ENCODE data around the gene COL6A2. TPM values are rescaled to one million over a fixed set of nuclear protein-coding genes. Genes with fewer than 3 reads are reported as not detected.
"Not testable (repeated sequence)": the region's sequence is repeated elsewhere in the genome, so short reads cannot be mapped to it uniquely, and the experiment has no call there.

COL6A2 gene
- total RNA-seq, 1 donor from 2014 or later: 459 TPM

DNA sequence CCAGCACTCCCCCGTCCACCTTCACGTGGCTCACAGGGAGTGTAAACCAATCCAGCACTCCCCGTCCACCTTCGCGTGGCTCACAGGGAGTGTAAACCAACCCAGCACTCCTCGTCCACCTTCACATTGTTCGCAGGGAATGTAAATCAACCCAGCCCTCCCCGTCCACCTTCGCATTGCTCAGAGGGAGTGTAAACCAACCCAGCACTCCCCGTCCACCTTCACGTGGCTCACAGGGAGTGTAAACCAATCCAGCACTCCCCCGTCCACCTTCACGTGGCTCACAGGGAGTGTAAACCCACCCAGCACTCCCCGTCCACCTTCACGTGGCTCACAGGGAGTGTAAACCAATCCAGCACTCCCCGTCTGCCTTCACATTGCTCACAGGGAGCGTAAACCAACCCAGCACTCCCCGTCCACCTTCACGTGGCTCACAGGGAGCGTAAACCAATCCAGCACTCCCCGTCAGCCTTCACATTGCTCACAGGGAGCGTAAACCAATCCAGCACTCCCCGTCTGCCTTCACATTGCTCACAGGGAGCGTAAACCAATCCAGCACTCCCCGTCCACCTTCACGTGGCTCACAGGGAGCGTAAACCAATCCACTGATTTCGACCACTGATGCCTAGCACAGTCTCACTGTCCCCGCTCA, 42.6 kb downstream of the COL6A2 start:
- H3K9ac ChIP-seq (ENCODE audit: low read depth in 1 of 3, low read length in 3 of 3); H3K4me1 ChIP-seq (ENCODE audit: control insufficient read depth in 3 of 3, insufficient read depth in 3 of 3, low read length in 3 of 3); H3K4me3 ChIP-seq (ENCODE audit: low read length in 3 of 3); H3K27ac ChIP-seq (ENCODE audit: low read depth, low read length); H3K36me3 ChIP-seq (ENCODE audit: control insufficient read depth in 3 of 3, insufficient read depth in 3 of 3, low read length in 3 of 3); H3K9me3 ChIP-seq (ENCODE audit: control insufficient read depth in 3 of 3, low read length in 3 of 3): not testable (repeated sequence)
- peaks cover 4 to 12% (median 6%) of the 10 kb centered on the region in 3 donors for H3K27me3 ChIP-seq (ENCODE audit: control insufficient read depth in 3 of 3, insufficient read depth in 3 of 3, low read length in 3 of 3)

DNA sequence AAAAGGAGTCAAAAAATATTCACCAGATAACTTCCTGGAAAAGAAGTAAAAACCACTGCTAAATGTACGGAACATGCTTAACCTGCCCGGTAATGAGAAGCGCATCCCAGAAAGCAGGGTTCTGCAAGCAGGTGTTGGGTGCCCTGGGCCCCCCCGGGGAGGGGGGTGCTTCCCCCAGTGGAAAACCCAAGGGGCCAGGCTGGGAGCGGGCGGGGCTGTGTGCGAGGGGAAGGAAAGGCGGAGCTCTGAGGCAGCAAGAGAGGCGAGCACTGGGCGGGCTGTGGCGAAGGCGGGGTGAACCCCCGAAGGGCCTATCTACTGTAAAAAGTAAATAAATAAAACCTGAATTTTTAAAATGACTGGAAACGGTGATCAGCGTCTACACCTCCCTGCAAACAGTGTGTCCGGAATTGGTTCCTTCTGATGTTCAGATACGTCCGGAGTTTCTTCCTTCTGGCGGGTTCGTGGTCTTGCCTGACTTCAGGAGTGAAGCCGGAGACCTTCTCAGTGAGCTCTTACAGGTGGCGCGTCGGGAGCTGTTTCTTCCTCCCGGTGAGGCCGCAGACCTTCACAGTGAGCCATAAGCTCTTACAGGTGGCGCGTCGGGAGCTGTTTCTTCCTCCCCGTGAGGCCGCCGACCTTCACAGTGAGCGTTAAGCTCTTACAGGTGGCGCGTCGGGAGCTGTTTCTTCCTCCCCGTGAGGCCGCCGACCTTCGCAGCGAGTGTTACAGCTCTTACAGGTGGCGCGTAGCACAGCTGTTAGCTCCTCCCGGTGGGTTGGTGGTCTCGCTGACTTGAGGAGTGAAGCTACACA, 44.1 kb downstream of the COL6A2 start:
- Histone ChIP-seq H3K36me3 (ENCODE audit: control insufficient read depth in 3 of 3, insufficient read depth in 3 of 3, low read length in 3 of 3) (no peaks in the 10 kb centered on the region), H3K9ac (ENCODE audit: low read depth in 1 of 3, low read length in 3 of 3) (no peak overlapping the region), H3K4me3 (ENCODE audit: low read length in 3 of 3) (no peak overlapping the region), H3K27me3 (ENCODE audit: control insufficient read depth in 3 of 3, insufficient read depth in 3 of 3, low read length in 3 of 3) (peaks cover 4 to 12% (median 6%) of the 10 kb centered on the region in 3 donors), H3K9me3 (ENCODE audit: control insufficient read depth in 3 of 3, low read length in 3 of 3) (no peaks in the 10 kb centered on the region), H3K4me1 (ENCODE audit: control insufficient read depth in 3 of 3, insufficient read depth in 3 of 3, low read length in 3 of 3) (peaks cover 0 to 5% (median 3%) of the 10 kb centered on the region in 3 donors), H3K27ac (ENCODE audit: low read depth, low read length) (no peak overlapping the region)

- Histone ChIP-seq H3K27ac (ENCODE audit: low read depth, low read length) (no peak overlapping the region), H3K36me3 (ENCODE audit: control insufficient read depth in 3 of 3, insufficient read depth in 3 of 3, low read length in 3 of 3) (no peaks in the 10 kb centered on the region), H3K4me1 (ENCODE audit: control insufficient read depth in 3 of 3, insufficient read depth in 3 of 3, low read length in 3 of 3) (peaks cover 0 to 5% (median 3%) of the 10 kb centered on the region in 3 donors), H3K4me3 (ENCODE audit: low read length in 3 of 3) (no peak overlapping the region), H3K27me3 (ENCODE audit: control insufficient read depth in 3 of 3, insufficient read depth in 3 of 3, low read length in 3 of 3) (peaks cover 4 to 12% (median 6%) of the 10 kb centered on the region in 3 donors), H3K9ac (ENCODE audit: low read depth in 1 of 3, low read length in 3 of 3) (no peak overlapping the region), H3K9me3 (ENCODE audit: control insufficient read depth in 3 of 3, low read length in 3 of 3) (no peaks in the 10 kb centered on the region)
Observed at GRCh38 chr21:46142582-46143473, 44.9 kb downstream of the COL6A2 start.

DNA sequence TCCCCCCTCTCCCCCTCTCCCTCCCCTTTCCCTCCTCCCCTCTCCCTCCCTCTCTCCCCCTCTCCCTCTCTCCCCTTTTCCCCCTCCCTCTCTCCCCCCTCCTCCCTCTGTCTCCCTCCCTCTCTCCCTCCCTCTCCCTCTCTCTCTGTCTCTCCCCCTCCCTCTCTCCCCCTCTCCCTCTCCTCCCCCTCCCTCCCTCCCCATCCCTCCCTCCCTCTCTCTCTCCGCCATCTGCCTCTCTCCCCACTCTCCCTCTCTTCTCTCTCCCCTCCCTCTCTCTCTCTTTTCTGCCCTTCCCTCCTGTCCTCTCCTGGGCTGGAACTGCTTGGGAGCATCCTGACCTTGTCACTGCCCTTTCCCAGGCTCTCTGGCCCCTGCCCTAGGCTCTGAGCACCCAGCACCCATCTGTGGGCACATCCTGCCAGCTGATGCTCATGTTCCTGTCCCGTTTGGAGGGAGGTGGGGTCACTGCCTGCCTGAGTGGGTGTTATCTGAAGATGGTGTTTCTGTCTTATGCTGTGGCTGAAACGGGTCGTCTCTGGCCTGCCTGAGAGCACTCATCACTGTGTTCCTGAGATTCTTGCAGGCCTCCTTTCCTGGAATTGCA, 46.7 kb downstream of the COL6A2 start:
- Histone ChIP-seq H3K36me3 (ENCODE audit: control insufficient read depth in 3 of 3, insufficient read depth in 3 of 3, low read length in 3 of 3) (no peaks in the 10 kb centered on the region), H3K27ac (ENCODE audit: low read depth, low read length) (no peak overlapping the region), H3K4me1 (ENCODE audit: control insufficient read depth in 3 of 3, insufficient read depth in 3 of 3, low read length in 3 of 3) (peaks cover 0 to 5% (median 3%) of the 10 kb centered on the region in 3 donors), H3K9me3 (ENCODE audit: control insufficient read depth in 3 of 3, low read length in 3 of 3) (no peaks in the 10 kb centered on the region), H3K4me3 (ENCODE audit: low read length in 3 of 3) (no peak overlapping the region), H3K27me3 (ENCODE audit: control insufficient read depth in 3 of 3, insufficient read depth in 3 of 3, low read length in 3 of 3) (peaks cover 3 to 6% (median 4%) of the 10 kb centered on the region in 3 donors), H3K9ac (ENCODE audit: low read depth in 1 of 3, low read length in 3 of 3) (no peak overlapping the region)

GRCh38 chr21:46145159-46145839, 47.4 kb downstream of the COL6A2 start:
- Histone ChIP-seq H3K27me3 (ENCODE audit: control insufficient read depth in 3 of 3, insufficient read depth in 3 of 3, low read length in 3 of 3) (peaks cover 1 to 7% (median 1%) of the 10 kb centered on the region in 3 donors), H3K36me3 (ENCODE audit: control insufficient read depth in 3 of 3, insufficient read depth in 3 of 3, low read length in 3 of 3) (no peaks in the 10 kb centered on the region), H3K9me3 (ENCODE audit: control insufficient read depth in 3 of 3, low read length in 3 of 3) (no peaks in the 10 kb centered on the region), H3K4me1 (ENCODE audit: control insufficient read depth in 3 of 3, insufficient read depth in 3 of 3, low read length in 3 of 3) (peaks cover 0 to 5% (median 3%) of the 10 kb centered on the region in 3 donors), H3K4me3 (ENCODE audit: low read length in 3 of 3) (no peak overlapping the region), H3K27ac (ENCODE audit: low read depth, low read length) (no peak overlapping the region), H3K9ac (ENCODE audit: low read depth in 1 of 3, low read length in 3 of 3) (no peak overlapping the region)

DNA sequence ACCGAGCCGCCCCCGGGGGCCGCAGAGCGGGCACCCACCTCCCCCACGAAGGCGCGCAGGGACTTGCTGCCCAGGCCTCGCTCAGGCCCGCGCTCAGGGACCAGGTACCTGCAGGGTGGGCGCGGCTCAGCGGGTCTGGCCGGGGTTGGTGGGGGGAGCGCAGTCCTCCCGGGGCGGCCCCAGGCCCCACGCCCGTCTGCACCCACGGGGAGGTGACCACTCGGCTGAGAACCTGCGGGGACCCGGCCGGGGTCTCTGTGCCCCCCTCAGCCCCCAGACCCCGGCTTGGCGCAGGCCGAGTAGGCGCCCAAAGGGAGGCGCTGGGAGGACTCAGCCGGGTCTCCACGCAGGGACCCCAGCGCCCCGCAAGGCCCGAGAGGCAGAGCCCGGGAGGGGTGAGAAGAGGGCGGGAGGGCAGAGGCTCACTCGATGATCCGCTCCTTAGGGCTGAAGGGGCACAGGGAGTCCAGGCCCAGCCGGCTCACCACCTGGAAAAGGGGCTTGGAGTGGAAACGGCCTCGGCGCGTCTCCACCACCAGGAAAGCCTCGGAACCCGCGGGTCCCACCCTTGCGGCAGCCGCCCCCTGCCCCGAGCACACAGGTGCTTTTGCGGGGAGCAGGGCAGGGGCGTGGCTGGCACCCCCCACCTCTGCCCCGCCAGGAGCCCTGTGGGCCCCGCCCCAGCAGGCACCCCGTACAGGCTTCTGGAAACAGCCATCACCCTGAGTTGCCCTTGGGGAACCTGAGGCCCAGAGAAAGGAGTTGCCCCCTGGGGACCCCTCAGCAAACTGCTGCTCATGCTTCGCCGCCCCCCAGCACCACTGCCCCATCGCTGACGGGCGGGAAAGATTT, 48.2 kb downstream of the COL6A2 start:
- peaks cover 3 to 10% (median 5%) of the 10 kb centered on the region in 3 donors for H3K27me3 ChIP-seq (ENCODE audit: control insufficient read depth in 3 of 3, insufficient read depth in 3 of 3, low read length in 3 of 3)

GRCh38 chr21:46146856-46147255, 48.9 kb downstream of the COL6A2 start:
- H3K9ac ChIP-seq (ENCODE audit: low read depth in 1 of 3, low read length in 3 of 3): no peak overlapping the region

More for the DNA sequence above, 48.2 kb downstream of the COL6A2 start:
- Histone ChIP-seq H3K27ac (ENCODE audit: low read depth, low read length) (no peak overlapping the region), H3K4me1 (ENCODE audit: control insufficient read depth in 3 of 3, insufficient read depth in 3 of 3, low read length in 3 of 3) (peaks cover 0 to 5% (median 3%) of the 10 kb centered on the region in 3 donors), H3K9ac (ENCODE audit: low read depth in 1 of 3, low read length in 3 of 3) (no peak overlapping the region), H3K4me3 (ENCODE audit: low read length in 3 of 3) (no peak overlapping the region), H3K36me3 (ENCODE audit: control insufficient read depth in 3 of 3, insufficient read depth in 3 of 3, low read length in 3 of 3) (no peaks in the 10 kb centered on the region), H3K9me3 (ENCODE audit: control insufficient read depth in 3 of 3, low read length in 3 of 3) (no peaks in the 10 kb centered on the region)

DNA sequence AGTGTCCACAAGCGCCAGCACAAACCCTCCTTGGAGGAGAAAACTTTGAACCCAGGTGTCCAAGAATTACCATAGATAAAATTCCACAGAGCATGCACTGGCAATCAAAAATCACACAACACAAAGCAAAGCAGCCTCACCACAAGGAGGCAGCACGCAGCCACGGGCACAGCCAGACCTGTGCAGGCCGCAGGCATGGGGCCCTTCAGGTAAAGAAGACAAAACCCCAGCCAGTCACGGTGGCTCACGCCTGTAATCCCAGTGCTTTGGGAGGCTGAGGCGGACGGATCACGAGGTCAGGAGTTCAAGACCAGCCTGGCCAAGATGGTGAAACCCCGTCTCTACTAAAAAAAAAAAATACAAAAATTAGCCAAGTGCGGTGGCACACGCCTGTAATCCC, 49.5 kb downstream of the COL6A2 start:
- not testable (repeated sequence) for H3K27ac ChIP-seq (ENCODE audit: low read depth, low read length); H3K9ac ChIP-seq (ENCODE audit: low read depth in 1 of 3, low read length in 3 of 3); H3K4me3 ChIP-seq (ENCODE audit: low read length in 3 of 3); H3K9me3 ChIP-seq (ENCODE audit: control insufficient read depth in 3 of 3, low read length in 3 of 3); H3K36me3 ChIP-seq (ENCODE audit: control insufficient read depth in 3 of 3, insufficient read depth in 3 of 3, low read length in 3 of 3); H3K4me1 ChIP-seq (ENCODE audit: control insufficient read depth in 3 of 3, insufficient read depth in 3 of 3, low read length in 3 of 3)
- H3K27me3 ChIP-seq (ENCODE audit: control insufficient read depth in 3 of 3, insufficient read depth in 3 of 3, low read length in 3 of 3): peaks cover 3 to 11% (median 10%) of the 10 kb centered on the region in 3 donors

More at GRCh38 chr21:46146856-46147255, 48.9 kb downstream of the COL6A2 start:
- Histone ChIP-seq H3K27me3 (ENCODE audit: control insufficient read depth in 3 of 3, insufficient read depth in 3 of 3, low read length in 3 of 3) (peaks cover 3 to 10% (median 7%) of the 10 kb centered on the region in 3 donors), H3K27ac (ENCODE audit: low read depth, low read length) (no peak overlapping the region), H3K36me3 (ENCODE audit: control insufficient read depth in 3 of 3, insufficient read depth in 3 of 3, low read length in 3 of 3) (no peaks in the 10 kb centered on the region), H3K4me3 (ENCODE audit: low read length in 3 of 3) (no peak overlapping the region), H3K4me1 (ENCODE audit: control insufficient read depth in 3 of 3, insufficient read depth in 3 of 3, low read length in 3 of 3) (peaks cover 0 to 5% (median 3%) of the 10 kb centered on the region in 3 donors), H3K9me3 (ENCODE audit: control insufficient read depth in 3 of 3, low read length in 3 of 3) (no peaks in the 10 kb centered on the region)
